Measurements from ENCODE around the gene IRGC.

The IRGC gene

DNA sequence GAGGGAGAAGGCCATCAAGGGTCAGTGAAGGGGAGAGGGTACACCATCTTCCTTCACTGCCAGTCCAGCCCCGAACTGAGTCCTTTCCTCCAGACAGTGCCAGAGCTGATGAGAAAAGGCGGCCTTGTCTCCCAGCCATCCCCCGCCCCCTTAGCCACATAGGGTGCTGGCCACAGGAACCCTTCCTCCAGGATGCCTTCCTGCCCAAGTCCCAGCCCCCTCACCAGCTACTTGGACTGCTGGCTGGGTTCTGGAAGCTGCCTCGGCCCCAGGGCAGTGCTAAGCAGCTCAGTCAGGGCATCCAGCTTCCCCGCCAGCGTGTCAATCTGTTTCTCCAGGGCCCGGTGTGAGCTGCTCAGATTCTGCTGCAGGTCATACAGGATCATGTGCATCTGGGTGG is 51.4 kb downstream of the IRGC start:
- peak overlapping the region; percentile 90 for H3K27ac ChIP-seq
- TF ChIP-seq, protein P1, sequence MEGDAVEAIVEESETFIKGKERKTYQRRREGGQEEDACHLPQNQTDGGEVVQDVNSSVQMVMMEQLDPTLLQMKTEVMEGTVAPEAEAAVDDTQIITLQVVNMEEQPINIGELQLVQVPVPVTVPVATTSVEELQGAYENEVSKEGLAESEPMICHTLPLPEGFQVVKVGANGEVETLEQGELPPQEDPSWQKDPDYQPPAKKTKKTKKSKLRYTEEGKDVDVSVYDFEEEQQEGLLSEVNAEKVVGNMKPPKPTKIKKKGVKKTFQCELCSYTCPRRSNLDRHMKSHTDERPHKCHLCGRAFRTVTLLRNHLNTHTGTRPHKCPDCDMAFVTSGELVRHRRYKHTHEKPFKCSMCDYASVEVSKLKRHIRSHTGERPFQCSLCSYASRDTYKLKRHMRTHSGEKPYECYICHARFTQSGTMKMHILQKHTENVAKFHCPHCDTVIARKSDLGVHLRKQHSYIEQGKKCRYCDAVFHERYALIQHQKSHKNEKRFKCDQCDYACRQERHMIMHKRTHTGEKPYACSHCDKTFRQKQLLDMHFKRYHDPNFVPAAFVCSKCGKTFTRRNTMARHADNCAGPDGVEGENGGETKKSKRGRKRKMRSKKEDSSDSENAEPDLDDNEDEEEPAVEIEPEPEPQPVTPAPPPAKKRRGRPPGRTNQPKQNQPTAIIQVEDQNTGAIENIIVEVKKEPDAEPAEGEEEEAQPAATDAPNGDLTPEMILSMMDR (conservative IDR thresholded peaks at IDR 0.05) = no peak

DNA sequence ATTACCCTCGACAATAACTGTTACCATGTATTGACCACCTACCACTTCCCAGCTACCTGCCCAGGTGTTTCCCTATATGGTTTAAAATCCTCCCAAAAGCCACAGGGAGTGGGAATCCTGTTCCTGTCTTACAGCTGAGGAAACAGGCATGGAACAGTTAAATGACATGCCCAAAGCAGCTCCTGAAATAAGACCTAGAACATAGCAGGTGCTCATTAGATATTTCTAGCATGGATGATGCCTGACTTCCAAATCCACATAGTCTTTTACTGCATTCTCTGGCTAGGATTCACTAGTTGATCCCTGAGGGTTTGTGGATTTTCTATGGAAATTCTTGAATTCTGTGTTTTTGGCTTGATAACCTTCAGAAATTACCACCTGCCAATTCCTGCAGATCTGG is 51.9 kb downstream of the IRGC start:
- H3K27ac ChIP-seq = peak overlapping the region; percentile 90
- TF ChIP-seq, protein P1 (conservative IDR thresholded peaks at IDR 0.05) = no peak

DNA sequence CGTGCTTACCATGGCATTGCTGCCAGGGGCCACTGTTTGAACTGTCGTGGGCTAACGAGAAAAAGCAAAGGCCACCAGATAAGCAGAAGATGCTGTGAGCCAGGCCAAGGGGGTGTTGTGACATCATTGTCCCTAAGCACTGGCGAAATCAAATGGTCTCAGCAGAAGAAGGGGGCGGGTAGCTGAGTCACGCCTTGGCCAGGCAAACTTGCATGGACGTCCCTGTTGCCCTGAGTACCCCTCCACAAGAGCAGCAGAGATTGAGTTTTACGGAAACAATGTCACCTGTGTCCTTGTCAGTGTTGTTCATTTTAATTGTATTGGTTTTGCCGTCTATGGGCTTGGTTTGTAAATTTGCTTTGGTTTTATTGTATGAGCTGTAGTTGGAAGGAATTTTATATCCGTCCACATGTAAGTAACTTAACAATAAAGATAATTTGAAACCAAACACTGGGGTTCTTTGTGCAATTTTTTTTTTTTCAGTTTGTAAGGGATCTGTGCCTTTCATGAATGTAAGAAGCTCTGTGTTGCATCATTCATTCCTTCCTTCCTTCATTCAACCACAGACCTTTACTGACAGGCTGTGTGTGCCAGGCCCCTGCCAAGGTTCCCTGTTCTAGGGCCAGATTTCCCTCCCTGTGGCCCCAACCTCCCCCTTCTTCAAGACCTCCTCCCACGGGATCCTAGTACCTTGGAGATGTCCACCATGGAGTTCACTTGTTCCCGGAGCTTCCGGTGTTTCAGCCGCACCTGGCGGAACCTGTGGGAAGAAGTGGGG is 52.6 kb downstream of the IRGC start:
- TF ChIP-seq, protein P1 (conservative IDR thresholded peaks at IDR 0.05) = no peak
- H3K27ac ChIP-seq = peak overlapping the region; percentile 90

DNA sequence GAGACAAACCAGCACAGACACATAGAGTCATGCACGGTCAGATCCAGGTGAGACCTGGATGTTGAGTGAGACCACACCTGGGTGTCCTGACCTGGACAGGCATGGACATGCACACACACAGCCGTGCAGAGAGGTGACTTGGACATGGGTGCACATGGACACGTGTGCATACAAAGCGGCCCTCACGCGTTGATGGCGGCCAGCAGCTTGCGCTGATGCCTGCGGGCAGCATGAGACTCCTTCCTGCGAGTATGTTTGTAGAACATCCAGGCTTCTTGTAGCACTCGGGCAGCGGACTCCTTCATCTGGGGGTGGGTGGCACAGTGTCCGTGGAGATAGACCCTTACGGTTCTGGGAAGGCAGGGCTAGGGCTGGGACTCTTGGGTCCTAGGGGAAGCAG is 53.4 kb downstream of the IRGC start:
- TF ChIP-seq, protein P1 (conservative IDR thresholded peaks at IDR 0.05) = no peak
- peak overlapping the region; percentile 90 for H3K27ac ChIP-seq
